ENCODE measurements around the gene GCHFR. TPM values are rescaled to one million over a fixed set of nuclear protein-coding genes. Genes with fewer than 3 reads are reported as not detected.

Gene GCHFR
- total and polyA plus RNA-seq, 10 of the 15 experiments (the other 5 are each of a cell fraction or from before 2014, with no cell fraction given), result 10.5 to 94.0 (median 35.3) TPM

DNA sequence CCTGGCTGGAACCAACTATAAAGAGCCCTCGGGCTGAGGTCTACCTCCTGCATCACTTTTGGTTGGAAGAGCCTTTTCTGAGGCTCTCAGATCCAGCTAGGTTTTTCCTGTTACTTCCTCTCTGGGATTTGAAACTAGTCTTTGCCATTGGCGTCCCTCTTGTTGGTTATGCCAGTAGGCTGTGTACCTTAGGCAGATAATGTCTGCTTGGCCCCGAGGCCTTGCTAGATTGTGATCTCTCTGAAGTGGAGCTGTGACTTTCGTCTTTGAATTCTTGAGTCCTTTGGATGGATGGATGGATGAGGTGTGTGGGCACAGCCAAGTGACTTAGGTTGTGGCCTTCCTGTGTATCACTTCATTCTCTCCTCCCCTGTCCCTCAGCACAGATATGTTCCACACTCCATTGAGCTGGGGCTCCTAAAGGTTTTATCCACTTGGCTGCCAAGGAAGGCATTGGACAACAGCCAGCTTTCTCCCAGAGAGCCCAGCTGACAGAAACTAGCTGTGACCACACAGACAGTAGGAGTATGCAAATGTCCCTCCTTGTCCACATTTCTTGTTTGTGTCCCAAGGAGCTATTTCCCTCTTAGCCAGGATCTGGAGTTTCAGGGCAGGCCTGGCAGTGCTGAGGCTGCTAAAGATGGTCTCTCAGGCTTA, 51.3 kb downstream of the GCHFR start:
- FAIRE-seq, result no peak
- TF ChIP-seq NFIC (IDR thresholded peaks at IDR 0.05; ENCODE audit: low read depth, low read length), result no peak
- no peak for TF ChIP-seq RFX5 (IDR thresholded peaks at IDR 0.05; ENCODE audit: low read depth, low read length)
- TF ChIP-seq CHD2 (IDR thresholded peaks at IDR 0.05; ENCODE audit: borderline replicate concordance, low read depth, low read length), result no peak
- no peak for TF ChIP-seq STAT1 (conservative IDR thresholded peaks at IDR 0.05)
- TF ChIP-seq FOXM1 (IDR thresholded peaks at IDR 0.05; ENCODE audit: low read depth, low read length), result no peak
- TF ChIP-seq, protein P1, sequence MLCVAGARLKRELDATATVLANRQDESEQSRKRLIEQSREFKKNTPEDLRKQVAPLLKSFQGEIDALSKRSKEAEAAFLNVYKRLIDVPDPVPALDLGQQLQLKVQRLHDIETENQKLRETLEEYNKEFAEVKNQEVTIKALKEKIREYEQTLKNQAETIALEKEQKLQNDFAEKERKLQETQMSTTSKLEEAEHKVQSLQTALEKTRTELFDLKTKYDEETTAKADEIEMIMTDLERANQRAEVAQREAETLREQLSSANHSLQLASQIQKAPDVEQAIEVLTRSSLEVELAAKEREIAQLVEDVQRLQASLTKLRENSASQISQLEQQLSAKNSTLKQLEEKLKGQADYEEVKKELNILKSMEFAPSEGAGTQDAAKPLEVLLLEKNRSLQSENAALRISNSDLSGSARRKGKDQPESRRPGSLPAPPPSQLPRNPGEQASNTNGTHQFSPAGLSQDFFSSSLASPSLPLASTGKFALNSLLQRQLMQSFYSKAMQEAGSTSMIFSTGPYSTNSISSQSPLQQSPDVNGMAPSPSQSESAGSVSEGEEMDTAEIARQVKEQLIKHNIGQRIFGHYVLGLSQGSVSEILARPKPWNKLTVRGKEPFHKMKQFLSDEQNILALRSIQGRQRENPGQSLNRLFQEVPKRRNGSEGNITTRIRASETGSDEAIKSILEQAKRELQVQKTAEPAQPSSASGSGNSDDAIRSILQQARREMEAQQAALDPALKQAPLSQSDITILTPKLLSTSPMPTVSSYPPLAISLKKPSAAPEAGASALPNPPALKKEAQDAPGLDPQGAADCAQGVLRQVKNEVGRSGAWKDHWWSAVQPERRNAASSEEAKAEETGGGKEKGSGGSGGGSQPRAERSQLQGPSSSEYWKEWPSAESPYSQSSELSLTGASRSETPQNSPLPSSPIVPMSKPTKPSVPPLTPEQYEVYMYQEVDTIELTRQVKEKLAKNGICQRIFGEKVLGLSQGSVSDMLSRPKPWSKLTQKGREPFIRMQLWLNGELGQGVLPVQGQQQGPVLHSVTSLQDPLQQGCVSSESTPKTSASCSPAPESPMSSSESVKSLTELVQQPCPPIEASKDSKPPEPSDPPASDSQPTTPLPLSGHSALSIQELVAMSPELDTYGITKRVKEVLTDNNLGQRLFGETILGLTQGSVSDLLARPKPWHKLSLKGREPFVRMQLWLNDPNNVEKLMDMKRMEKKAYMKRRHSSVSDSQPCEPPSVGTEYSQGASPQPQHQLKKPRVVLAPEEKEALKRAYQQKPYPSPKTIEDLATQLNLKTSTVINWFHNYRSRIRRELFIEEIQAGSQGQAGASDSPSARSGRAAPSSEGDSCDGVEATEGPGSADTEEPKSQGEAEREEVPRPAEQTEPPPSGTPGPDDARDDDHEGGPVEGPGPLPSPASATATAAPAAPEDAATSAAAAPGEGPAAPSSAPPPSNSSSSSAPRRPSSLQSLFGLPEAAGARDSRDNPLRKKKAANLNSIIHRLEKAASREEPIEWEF (IDR thresholded peaks at IDR 0.05; ENCODE audit: insufficient replicate concordance, low read depth, low read length), result no peak
- TF ChIP-seq BRCA1 (IDR thresholded peaks at IDR 0.05; ENCODE audit: low read depth, low read length), result no peak
- TF ChIP-seq ZNF622 (IDR thresholded peaks at IDR 0.05), result no peak
- no peak for TF ChIP-seq EP300 (IDR thresholded peaks at IDR 0.05; ENCODE audit: borderline replicate concordance in 1 of 2, control insufficient read depth in 1 of 2, low read depth in 2 of 2, low read length in 2 of 2)
- no peak for TF ChIP-seq NR2F1 (conservative IDR thresholded peaks at IDR 0.05)
- TF ChIP-seq, protein P2, sequence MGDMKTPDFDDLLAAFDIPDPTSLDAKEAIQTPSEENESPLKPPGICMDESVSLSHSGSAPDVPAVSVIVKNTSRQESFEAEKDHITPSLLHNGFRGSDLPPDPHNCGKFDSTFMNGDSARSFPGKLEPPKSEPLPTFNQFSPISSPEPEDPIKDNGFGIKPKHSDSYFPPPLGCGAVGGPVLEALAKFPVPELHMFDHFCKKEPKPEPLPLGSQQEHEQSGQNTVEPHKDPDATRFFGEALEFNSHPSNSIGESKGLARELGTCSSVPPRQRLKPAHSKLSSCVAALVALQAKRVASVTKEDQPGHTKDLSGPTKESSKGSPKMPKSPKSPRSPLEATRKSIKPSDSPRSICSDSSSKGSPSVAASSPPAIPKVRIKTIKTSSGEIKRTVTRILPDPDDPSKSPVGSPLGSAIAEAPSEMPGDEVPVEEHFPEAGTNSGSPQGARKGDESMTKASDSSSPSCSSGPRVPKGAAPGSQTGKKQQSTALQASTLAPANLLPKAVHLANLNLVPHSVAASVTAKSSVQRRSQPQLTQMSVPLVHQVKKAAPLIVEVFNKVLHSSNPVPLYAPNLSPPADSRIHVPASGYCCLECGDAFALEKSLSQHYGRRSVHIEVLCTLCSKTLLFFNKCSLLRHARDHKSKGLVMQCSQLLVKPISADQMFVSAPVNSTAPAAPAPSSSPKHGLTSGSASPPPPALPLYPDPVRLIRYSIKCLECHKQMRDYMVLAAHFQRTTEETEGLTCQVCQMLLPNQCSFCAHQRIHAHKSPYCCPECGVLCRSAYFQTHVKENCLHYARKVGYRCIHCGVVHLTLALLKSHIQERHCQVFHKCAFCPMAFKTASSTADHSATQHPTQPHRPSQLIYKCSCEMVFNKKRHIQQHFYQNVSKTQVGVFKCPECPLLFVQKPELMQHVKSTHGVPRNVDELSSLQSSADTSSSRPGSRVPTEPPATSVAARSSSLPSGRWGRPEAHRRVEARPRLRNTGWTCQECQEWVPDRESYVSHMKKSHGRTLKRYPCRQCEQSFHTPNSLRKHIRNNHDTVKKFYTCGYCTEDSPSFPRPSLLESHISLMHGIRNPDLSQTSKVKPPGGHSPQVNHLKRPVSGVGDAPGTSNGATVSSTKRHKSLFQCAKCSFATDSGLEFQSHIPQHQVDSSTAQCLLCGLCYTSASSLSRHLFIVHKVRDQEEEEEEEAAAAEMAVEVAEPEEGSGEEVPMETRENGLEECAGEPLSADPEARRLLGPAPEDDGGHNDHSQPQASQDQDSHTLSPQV (IDR thresholded peaks at IDR 0.05), result no peak
- no peak for TF ChIP-seq MYC (IDR thresholded peaks at IDR 0.05; ENCODE audit: insufficient read depth, insufficient read length, insufficient replicate concordance, low read length, severe bottlenecking)
- TF ChIP-seq IKZF2 (IDR thresholded peaks at IDR 0.05), result no peak
- no peak for TF ChIP-seq TCF12 (IDR thresholded peaks at IDR 0.05; ENCODE audit: low read depth, low read length)

More for the DNA sequence above, 51.3 kb downstream of the GCHFR start:
- BruUV-seq (replicated peaks), result no TSS peak
- RAD21 ChIA-PET (ENCODE audit: unreplicated experiment), result no interaction called here
- Histone ChIP-seq H3K79me2 (ENCODE audit: control insufficient read depth, insufficient read depth, low read length) (no peaks in the 10 kb centered on the region), H3K9me3 (replicated peaks; ENCODE audit: control insufficient read depth, insufficient read depth, low read length) (no peaks in the 10 kb centered on the region), H4K20me1 (ENCODE audit: control insufficient read depth, insufficient read depth) (no peaks in the 10 kb centered on the region), H3K4me1 (ENCODE audit: control insufficient read depth, insufficient read depth, low read length) (no peaks in the 10 kb centered on the region), H3K36me3 (ENCODE audit: control insufficient read depth in 2 of 2, insufficient read depth in 2 of 2, low read length in 1 of 2) (peaks cover 0 to 8% of the 10 kb centered on the region in 2 experiments; a peak in 3 of 4 replicates), H3K27me3 (replicated peaks in 1 of 2; ENCODE audit: control insufficient read depth in 2 of 2, insufficient read depth in 2 of 2, low read length in 1 of 2) (no peaks in the 10 kb centered on the region), H3K9ac (ENCODE audit: control insufficient read depth, insufficient read depth, low read length) (no peak overlapping the region), H3K27ac (ENCODE audit: control insufficient read depth, insufficient read depth) (no peak overlapping the region), H3K4me2 (ENCODE audit: control insufficient read depth, insufficient read depth) (no peak overlapping the region), H3K4me3 (no peak overlapping the region), H2AFZ (ENCODE audit: control insufficient read depth, low read depth, low read length) (no peak overlapping the region)
- intact Hi-C loops (cut with micrococcal nuclease; ENCODE audit: unreplicated experiment) (no loop called here), in situ Hi-C loops (cut with MboI) (no loop called here)
- SMC1A ChIA-PET (ENCODE audit: uncharacterized antibody, unreplicated experiment), result interaction anchor here (1.4 kb wide), 1 partner anchor 26 kb away, joined by 5 read pairs; no protein-coding TSS in a partner anchor
- 92% methylated on average over 4 of the region's 4 CpGs for whole genome bisulfite sequencing (ENCODE audit: insufficient coverage, insufficient replicate concordance, low lambda C conversion rate, missing lambda C conversion rate)
- CTCF ChIA-PET, result no interaction called here
- ATAC-seq (no peak), DNase-seq (ENCODE audit: low read depth, low spot score) (no peak)
- POLR2A ChIA-PET, result interaction anchor here (0.6 kb wide), 1 partner anchor 514 kb away, joined by 9 read pairs; no protein-coding TSS in a partner anchor
